Brain pericyte (primary cell): ENCODE measurements around the gene KRTAP12-3.

ENCODE experiments used
- DNase-seq: peaks from one replicate; pipeline ENCODE4 v3.0.0-alpha.2; 2012; ENCODE audit warnings: low read depth, low spot score

The KRTAP12-3 gene

GRCh38 chr21:44702111-44702972 lies 44.6 kb downstream of the KRTAP12-3 start:
- DNase-seq = no peak

GRCh38 chr21:44702973-44703730 lies 45.4 kb downstream of the KRTAP12-3 start:
- no peak for DNase-seq

- DNase-seq = no peak
Observed at GRCh38 chr21:44703731-44704635, 46.3 kb downstream of the KRTAP12-3 start.

GRCh38 chr21:44704636-44705001 lies 46.9 kb downstream of the KRTAP12-3 start:
- no peak for DNase-seq

- DNase-seq = no peak
Observed at GRCh38 chr21:44706026-44706705, 48.4 kb downstream of the KRTAP12-3 start.

GRCh38 chr21:44706706-44707581 lies 49.2 kb downstream of the KRTAP12-3 start:
- no peak for DNase-seq
